ENCODE results near the gene NMNAT2.
"Not testable (repeated sequence)": the region's sequence is repeated elsewhere in the genome, so short reads cannot be mapped to it uniquely, and the experiment has no call there.

Gene NMNAT2

GRCh38 chr1:183251101-183251958 is 166.8 kb downstream of the NMNAT2 start:
- DNase-seq, result no peak

GRCh38 chr1:183249941-183250452 is 168.2 kb downstream of the NMNAT2 start:
- DNase-seq, result no peak

GRCh38 chr1:183248989-183249691 is 169.0 kb downstream of the NMNAT2 start:
- no peak for DNase-seq

- DNase-seq, result no peak
Measured at GRCh38 chr1:183247931-183248330, 170.2 kb downstream of the NMNAT2 start.

GRCh38 chr1:183247484-183247883 is 170.7 kb downstream of the NMNAT2 start:
- DNase-seq, result no peak

- no peak for DNase-seq
Measured at GRCh38 chr1:183247066-183247465, 171.1 kb downstream of the NMNAT2 start.

GRCh38 chr1:183246436-183246835 is 171.7 kb downstream of the NMNAT2 start:
- no peak for DNase-seq

- no peak for DNase-seq
Measured at GRCh38 chr1:183245357-183245756, 172.8 kb downstream of the NMNAT2 start.

GRCh38 chr1:183244466-183244865 is 173.7 kb downstream of the NMNAT2 start:
- DNase-seq, result no peak

GRCh38 chr1:183243161-183244050 is 174.8 kb downstream of the NMNAT2 start:
- no peak for DNase-seq

- no peak for DNase-seq
Measured at GRCh38 chr1:183242556-183242955, 175.6 kb downstream of the NMNAT2 start.

- no peak for DNase-seq
Measured at GRCh38 chr1:183241471-183241870, 176.7 kb downstream of the NMNAT2 start.

- not testable (repeated sequence) for DNase-seq
Measured at GRCh38 chr1:183240853-183241252, 177.3 kb downstream of the NMNAT2 start.

GRCh38 chr1:183240526-183240825 is 177.7 kb downstream of the NMNAT2 start:
- DNase-seq, result no peak

GRCh38 chr1:183239793-183240525 is 178.2 kb downstream of the NMNAT2 start:
- DNase-seq, result no peak

- DNase-seq, result no peak
Measured at GRCh38 chr1:183239220-183239742, 178.9 kb downstream of the NMNAT2 start.

GRCh38 chr1:183238071-183238470 is 180.1 kb downstream of the NMNAT2 start:
- peak; percentile 67 for DNase-seq

- no peak for DNase-seq
Measured at GRCh38 chr1:183237046-183237445, 181.1 kb downstream of the NMNAT2 start.

- DNase-seq, result no peak
Measured at GRCh38 chr1:183236158-183236725, 181.9 kb downstream of the NMNAT2 start.

GRCh38 chr1:183235503-183235902 is 182.7 kb downstream of the NMNAT2 start:
- peak; percentile 62 for DNase-seq

GRCh38 chr1:183234660-183235476 is 183.3 kb downstream of the NMNAT2 start:
- peak; percentile 65 for DNase-seq

Measured in DMS79 (cell line).